Thyroid gland (tissue), 4 donors: ENCODE measurements around the gene DACH1.

Source experiments
- CTCF ChIP-seq, 6 experiments: fragments of 200-600 bp in 3 of 6; fragments of 450-650 bp in 3 of 6; sonication (generic) in 3 of 6; IDR thresholded peaks; one replicate each; pipeline ENCODE4 v1.5.1; 2016 to 2019; ENCODE audit warnings: antibody characterized with exemption in 6 of 6, mild to moderate bottlenecking in 2 of 6, inconsistent platforms in 1 of 6, moderate library complexity in 1 of 6
- POLR2A ChIP-seq, 2 donors: fragments of 450-650 bp; IDR thresholded peaks; one replicate each; pipeline ENCODE4 v1.6.1; 2017; ENCODE audit warnings: antibody characterized with exemption in 2 of 2, mild to moderate bottlenecking in 2 of 2, moderate library complexity in 1 of 2

- no peak for TF ChIP-seq POLR2A (IDR thresholded peaks at IDR 0.05)
- no peak for TF ChIP-seq CTCF (IDR thresholded peaks at IDR 0.05)
Measured at GRCh38 chr13:71772361-71772760, 94.6 kb downstream of the DACH1 start.
